ENCODE measurements around the gene UPF2.
"Not testable (repeated sequence)": the region's sequence is repeated elsewhere in the genome, so short reads cannot be mapped to it uniquely, and the experiment has no call there.

The UPF2 gene

GRCh38 chr10:11893749-11894278 lies 148.8 kb downstream of the UPF2 start:
- no peak for ATAC-seq
- TF ChIP-seq ZNF565 (CRISPR knock-in tag; conservative IDR thresholded peaks at IDR 0.05; ENCODE audit: low read depth) (no peak), ZFP30 (CRISPR knock-in tag; IDR thresholded peaks at IDR 0.05) (no peak), CSDC2 (CRISPR knock-in tag; IDR thresholded peaks at IDR 0.05) (no peak), GLIS3 (CRISPR knock-in tag; IDR thresholded peaks at IDR 0.05) (no peak), TOX (CRISPR knock-in tag; IDR thresholded peaks at IDR 0.05; ENCODE audit: borderline replicate concordance) (no peak), TCF4 (CRISPR knock-in tag; IDR thresholded peaks at IDR 0.05; ENCODE audit: borderline replicate concordance) (no peak), PATZ1 (CRISPR knock-in tag; IDR thresholded peaks at IDR 0.05; ENCODE audit: borderline replicate concordance) (no peak), ARNTL (CRISPR knock-in tag; IDR thresholded peaks at IDR 0.05; ENCODE audit: borderline replicate concordance, low read depth) (no peak), OSR1 (CRISPR knock-in tag; IDR thresholded peaks at IDR 0.05) (no peak), BACH2 (CRISPR knock-in tag; IDR thresholded peaks at IDR 0.05; ENCODE audit: borderline replicate concordance) (no peak), POU6F1 (CRISPR knock-in tag; IDR thresholded peaks at IDR 0.05; ENCODE audit: borderline replicate concordance, low read depth) (no peak)

GRCh38 chr10:11891776-11892486 lies 150.7 kb downstream of the UPF2 start:
- TF ChIP-seq ZC3H10 (CRISPR knock-in tag; IDR thresholded peaks at IDR 0.05) (no peak), TSHZ2 (CRISPR knock-in tag; IDR thresholded peaks at IDR 0.05) (no peak), BACH2 (CRISPR knock-in tag; IDR thresholded peaks at IDR 0.05; ENCODE audit: borderline replicate concordance) (no peak), ISL1 (CRISPR knock-in tag; IDR thresholded peaks at IDR 0.05) (no peak), TOX (CRISPR knock-in tag; IDR thresholded peaks at IDR 0.05; ENCODE audit: borderline replicate concordance) (no peak), GLIS3 (CRISPR knock-in tag; IDR thresholded peaks at IDR 0.05) (no peak), CSDC2 (CRISPR knock-in tag; IDR thresholded peaks at IDR 0.05) (no peak), OSR1 (CRISPR knock-in tag; IDR thresholded peaks at IDR 0.05) (no peak), ZFP3 (CRISPR knock-in tag; IDR thresholded peaks at IDR 0.05) (no peak), ZFP30 (CRISPR knock-in tag; IDR thresholded peaks at IDR 0.05) (no peak)
- ATAC-seq, result no peak

GRCh38 chr10:11889263-11889662 lies 153.3 kb downstream of the UPF2 start:
- ATAC-seq, result not testable (repeated sequence)

- no peak for TF ChIP-seq BACH2 (CRISPR knock-in tag; IDR thresholded peaks at IDR 0.05; ENCODE audit: borderline replicate concordance)
- TF ChIP-seq OSR1 (CRISPR knock-in tag; IDR thresholded peaks at IDR 0.05), result no peak
- TF ChIP-seq ZNF70 (CRISPR knock-in tag; IDR thresholded peaks at IDR 0.05), result no peak
- TF ChIP-seq GLIS3 (CRISPR knock-in tag; IDR thresholded peaks at IDR 0.05), result no peak
- no peak for TF ChIP-seq RARB (CRISPR knock-in tag; IDR thresholded peaks at IDR 0.05)
- no peak for TF ChIP-seq PATZ1 (CRISPR knock-in tag; IDR thresholded peaks at IDR 0.05; ENCODE audit: borderline replicate concordance)
- no peak for TF ChIP-seq PPARA (CRISPR knock-in tag; IDR thresholded peaks at IDR 0.05; ENCODE audit: borderline replicate concordance)
- no peak for TF ChIP-seq TCF4 (CRISPR knock-in tag; IDR thresholded peaks at IDR 0.05; ENCODE audit: borderline replicate concordance)
- TF ChIP-seq ZC3H10 (CRISPR knock-in tag; IDR thresholded peaks at IDR 0.05), result no peak
- no peak for TF ChIP-seq POU6F1 (CRISPR knock-in tag; IDR thresholded peaks at IDR 0.05; ENCODE audit: borderline replicate concordance, low read depth)
- TF ChIP-seq TSHZ2 (CRISPR knock-in tag; IDR thresholded peaks at IDR 0.05), result no peak
- TF ChIP-seq ZNF8 (CRISPR knock-in tag; IDR thresholded peaks at IDR 0.05), result no peak
- ATAC-seq, result no peak
Measured at GRCh38 chr10:11887381-11888227, 155.0 kb downstream of the UPF2 start.
